Activated naive CD4-positive, alpha-beta T cell treated with anti-CD3 and anti-CD28 coated beads for 36 hours (primary cell): ENCODE results near the gene ST8SIA1. TPM values are rescaled to one million over a fixed set of nuclear protein-coding genes. Genes with fewer than 3 reads are reported as not detected.
A peak's percentile ranks its signal among the peaks of the same experiment; 100 is the strongest.

Source experiments
- CTCF ChIA-PET: fragments of 350-600 bp; sonication (Branson Sonifier 250); formaldehyde crosslinking; loops from one replicate; lab custom pipeline; 2021; ENCODE audit warnings: antibody characterized with exemption; lab: Charles Lee
- DNase-seq: peaks from one replicate; pipeline ENCODE4 v3.0.0-alpha.2; 2020
- H3K27ac Mint-ChIP-seq: one replicate; pipeline ENCODE4 v1.8.0; 2021; ENCODE audit warnings: mild to moderate bottlenecking, mixed read lengths
- H3K27me3 Mint-ChIP-seq: one replicate; pipeline ENCODE4 v1.8.0; 2021; ENCODE audit warnings: low read depth, mixed read lengths
- H3K36me3 Mint-ChIP-seq: one replicate; pipeline ENCODE4 v1.8.0; 2021; ENCODE audit warnings: low read depth, mixed read lengths
- H3K4me1 Mint-ChIP-seq: one replicate; pipeline ENCODE4 v1.8.0; 2021; ENCODE audit warnings: low read depth, mixed read lengths
- H3K4me3 Mint-ChIP-seq: one replicate; pipeline ENCODE4 v1.8.0; 2021; ENCODE audit warnings: mild to moderate bottlenecking, moderate library complexity, mixed read lengths
- H3K9me3 Mint-ChIP-seq: one replicate; pipeline ENCODE4 v1.8.0; 2021; ENCODE audit warnings: mixed read lengths
- intact Hi-C: fragments of 100-400 bp; cut with micrococcal nuclease; formaldehyde crosslinking; loops from one replicate; pipeline ENCODE4 v1.15.1; 2023
- total RNA-seq, 2 experiments: library from RNA; stranded (reverse); gene quantifications; one replicate each; pipeline ENCODE4 v1.2.3, GENCODE V29; 2021

Gene ST8SIA1
- total RNA-seq, 2 experiments from 2014 or later, result 0.84 to 1.7 TPM

DNA sequence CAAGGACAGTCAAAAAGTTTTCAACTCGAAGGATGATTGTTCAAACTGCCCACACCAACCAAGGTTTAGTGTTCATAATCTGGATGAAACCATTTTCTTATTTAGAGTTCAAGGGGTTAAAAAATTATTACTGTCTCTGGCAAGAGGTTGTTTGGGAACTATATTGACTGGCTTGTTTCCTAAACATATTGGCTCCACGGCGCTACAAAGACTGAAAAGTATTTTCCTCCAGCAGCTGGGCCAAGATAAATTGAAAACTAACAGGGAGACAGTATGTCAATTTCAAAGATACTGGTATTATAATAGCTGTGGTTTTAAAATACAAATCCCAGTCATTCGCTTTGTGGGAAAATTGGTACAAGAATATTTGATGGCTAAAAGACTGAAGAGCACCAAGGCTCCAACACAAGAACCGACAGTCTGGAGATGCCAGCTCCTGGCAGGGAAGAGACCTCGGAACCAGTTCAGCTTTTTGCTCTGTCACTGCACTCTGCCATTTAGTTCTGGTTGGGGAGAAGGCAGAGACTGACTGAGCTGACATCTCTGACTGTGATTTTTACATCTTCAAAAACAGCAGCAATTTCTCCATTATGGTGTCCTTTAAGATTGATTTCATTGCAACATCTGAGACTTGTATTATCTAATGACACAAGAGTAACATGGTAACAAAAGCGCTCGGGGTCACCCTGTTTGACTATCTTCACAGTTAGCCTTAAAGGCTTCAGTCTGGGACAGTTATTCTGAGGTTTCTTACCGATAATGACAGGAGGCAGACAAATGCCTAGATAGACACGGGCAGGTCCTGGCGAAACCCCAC is 62.0 kb downstream of the ST8SIA1 start:
- peaks cover 7% of the 10 kb centered on the region for H3K4me1 Mint-ChIP-seq
- DNase-seq, result no peak
- intact Hi-C loops, result no loop called here
- no peak overlapping the region for H3K27ac Mint-ChIP-seq
- no peaks in the 10 kb centered on the region for H3K27me3 Mint-ChIP-seq
- H3K4me3 Mint-ChIP-seq, result no peak overlapping the region
- CTCF ChIA-PET, result interaction anchor here (0.6 kb wide), 1 partner anchor 17 kb away, joined by 7 read pairs; no protein-coding TSS in a partner anchor
- no peaks in the 10 kb centered on the region for H3K9me3 Mint-ChIP-seq
- no peaks in the 10 kb centered on the region for H3K36me3 Mint-ChIP-seq

DNA sequence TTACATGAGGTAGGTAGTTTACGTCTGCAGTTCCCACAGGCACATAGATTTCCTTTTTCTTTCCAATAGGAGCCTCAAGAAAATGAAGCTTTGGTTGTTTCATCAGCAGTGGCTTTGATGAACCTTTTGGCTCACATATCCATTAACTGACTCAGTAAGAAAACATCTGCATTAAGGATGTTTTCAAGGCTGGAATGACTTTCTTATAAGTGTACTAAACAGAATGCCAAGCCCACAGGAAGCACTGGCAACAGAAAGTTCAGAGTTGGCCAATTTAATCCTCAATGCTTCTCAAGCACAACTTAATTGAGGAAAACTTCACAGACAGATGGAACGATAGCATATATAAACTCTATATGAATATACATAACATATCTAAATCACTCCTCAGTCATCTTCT is 63.5 kb downstream of the ST8SIA1 start:
- no peak for DNase-seq
- intact Hi-C loops, result no loop called here
- no peaks in the 10 kb centered on the region for H3K27me3 Mint-ChIP-seq
- no peaks in the 10 kb centered on the region for H3K9me3 Mint-ChIP-seq
- H3K4me1 Mint-ChIP-seq, result peaks cover 7% of the 10 kb centered on the region
- H3K27ac Mint-ChIP-seq, result no peak overlapping the region
- H3K4me3 Mint-ChIP-seq, result no peak overlapping the region
- H3K36me3 Mint-ChIP-seq, result no peaks in the 10 kb centered on the region
- CTCF ChIA-PET, result no interaction called here

DNA sequence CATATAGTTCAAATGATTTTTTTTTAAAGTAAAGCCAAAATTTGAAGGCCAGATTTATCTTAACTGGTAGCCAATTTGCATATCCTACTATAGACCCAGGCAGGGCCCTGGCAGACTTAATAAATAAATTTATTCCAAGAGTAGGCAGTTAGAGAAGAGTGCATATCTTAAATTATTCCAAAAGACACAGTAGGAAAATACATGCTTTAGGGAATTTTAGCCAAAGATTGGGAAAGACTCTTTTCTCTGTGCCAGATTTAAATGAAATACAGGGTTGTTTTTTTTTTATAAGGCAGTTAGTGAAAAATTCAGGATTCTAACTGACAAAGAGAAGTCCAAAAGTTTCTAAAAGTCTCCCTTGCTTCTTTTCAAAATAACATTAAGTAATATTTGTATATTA is 65.5 kb downstream of the ST8SIA1 start:
- peaks cover 7% of the 10 kb centered on the region for H3K4me1 Mint-ChIP-seq
- no peak overlapping the region for H3K4me3 Mint-ChIP-seq
- H3K27ac Mint-ChIP-seq, result no peak overlapping the region
- intact Hi-C loops, result loop anchor here (5.0 kb wide), 1 partner anchor 167 kb away; no protein-coding TSS in a partner anchor
- H3K9me3 Mint-ChIP-seq, result no peaks in the 10 kb centered on the region
- CTCF ChIA-PET, result no interaction called here
- DNase-seq, result no peak
- H3K27me3 Mint-ChIP-seq, result no peaks in the 10 kb centered on the region
- H3K36me3 Mint-ChIP-seq, result no peaks in the 10 kb centered on the region

DNA sequence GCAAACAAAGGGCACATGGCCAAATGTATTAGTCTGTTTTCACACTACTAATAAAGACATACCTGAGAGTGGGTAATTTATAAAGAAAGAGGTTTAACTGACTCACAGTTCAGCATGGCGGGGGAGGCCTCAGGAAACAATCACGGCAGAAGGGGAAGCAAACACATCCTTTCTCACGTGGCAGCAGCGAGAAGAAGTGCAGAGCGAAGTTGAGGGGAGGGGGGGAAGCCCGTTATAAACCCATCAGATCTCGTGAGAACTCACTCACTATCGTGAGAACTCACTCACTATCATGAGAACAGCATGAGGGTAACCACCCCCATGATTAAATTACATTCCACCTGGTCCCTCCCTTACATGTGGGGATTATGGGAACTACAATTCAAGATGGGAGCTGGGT is 66.1 kb downstream of the ST8SIA1 start:
- no peaks in the 10 kb centered on the region for H3K9me3 Mint-ChIP-seq
- H3K27ac Mint-ChIP-seq, result no peak overlapping the region
- intact Hi-C loops, result loop anchor here (5.0 kb wide), 1 partner anchor 166 kb away; no protein-coding TSS in a partner anchor
- no peaks in the 10 kb centered on the region for H3K27me3 Mint-ChIP-seq
- peaks cover 7% of the 10 kb centered on the region for H3K4me1 Mint-ChIP-seq
- CTCF ChIA-PET, result interaction anchor here (0.6 kb wide), 1 partner anchor 147 kb away, joined by 3 read pairs; no protein-coding TSS in a partner anchor
- H3K4me3 Mint-ChIP-seq, result no peak overlapping the region
- peak; percentile 36 for DNase-seq
- H3K36me3 Mint-ChIP-seq, result no peaks in the 10 kb centered on the region

DNA sequence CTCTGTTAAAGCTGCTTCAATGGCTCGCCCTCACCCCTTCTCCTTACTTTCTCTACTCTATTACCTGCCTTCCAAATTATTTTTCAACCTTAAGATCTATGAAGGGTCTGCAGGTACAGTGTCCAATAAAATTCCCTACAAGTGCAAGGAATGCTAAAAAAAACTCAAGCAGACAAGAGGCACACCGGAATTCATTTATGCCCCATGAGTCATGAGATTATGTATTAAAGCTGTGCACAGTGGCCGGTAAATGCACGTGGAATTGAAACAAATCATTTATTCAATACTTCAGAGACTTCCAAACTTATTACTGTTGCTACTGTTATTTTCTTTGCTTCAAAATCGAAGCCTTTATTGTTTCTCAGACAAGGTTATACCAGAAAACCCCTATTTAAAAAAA is 68.4 kb downstream of the ST8SIA1 start:
- intact Hi-C loops, result loop anchor here (5.0 kb wide), 1 partner anchor 164 kb away; no protein-coding TSS in a partner anchor
- no peak overlapping the region for H3K4me3 Mint-ChIP-seq
- H3K27ac Mint-ChIP-seq, result no peak overlapping the region
- CTCF ChIA-PET, result interaction anchor here (0.7 kb wide), 1 partner anchor 137 kb away, joined by 4 read pairs; no protein-coding TSS in a partner anchor
- H3K4me1 Mint-ChIP-seq, result peaks cover 7% of the 10 kb centered on the region
- no peaks in the 10 kb centered on the region for H3K27me3 Mint-ChIP-seq
- no peaks in the 10 kb centered on the region for H3K36me3 Mint-ChIP-seq
- no peak for DNase-seq
- H3K9me3 Mint-ChIP-seq, result no peaks in the 10 kb centered on the region

DNA sequence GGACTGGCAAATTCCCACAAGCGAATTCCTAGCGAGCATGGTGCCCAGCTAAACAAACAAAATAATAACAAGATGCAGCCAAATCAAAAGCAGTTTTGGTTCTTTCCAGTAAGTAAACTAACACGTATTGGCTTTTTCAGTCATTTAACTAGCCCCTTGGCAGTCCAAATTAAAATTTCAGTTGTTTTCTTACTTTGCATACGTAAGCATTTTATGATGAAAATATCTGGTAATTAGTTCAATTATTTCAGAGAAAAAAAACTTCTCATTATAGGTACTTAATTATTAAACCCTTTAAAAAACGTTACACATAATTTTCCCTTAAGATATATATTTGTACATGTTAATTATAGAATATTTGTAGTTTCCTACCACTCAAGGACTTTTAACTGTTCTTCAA is 70.1 kb downstream of the ST8SIA1 start:
- Mint-ChIP-seq H3K4me1 (peaks cover 7% of the 10 kb centered on the region), H3K27ac (no peak overlapping the region), H3K9me3 (no peaks in the 10 kb centered on the region), H3K27me3 (no peaks in the 10 kb centered on the region), H3K4me3 (no peak overlapping the region), H3K36me3 (no peaks in the 10 kb centered on the region)
- intact Hi-C loops, result no loop called here
- CTCF ChIA-PET, result no interaction called here
- DNase-seq, result no peak

DNA sequence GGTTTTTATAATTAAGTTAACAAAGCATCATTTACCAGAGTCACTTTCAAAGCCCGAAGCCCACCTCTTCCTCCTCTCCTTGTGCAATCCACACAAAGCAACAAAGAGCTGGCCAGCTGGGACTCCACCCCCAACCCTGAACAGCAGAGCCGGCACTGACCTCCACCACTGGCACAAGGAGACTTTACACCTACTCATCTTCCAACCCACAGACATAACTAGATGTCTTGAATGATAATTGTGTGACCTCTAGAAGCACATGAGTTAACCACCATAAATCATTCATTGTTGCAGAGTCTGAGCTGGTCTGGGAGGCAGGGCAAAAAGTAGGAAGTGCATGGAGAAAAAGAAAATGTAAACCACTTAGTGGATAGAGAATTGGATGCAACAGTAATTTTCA is 72.2 kb downstream of the ST8SIA1 start:
- CTCF ChIA-PET, result no interaction called here
- intact Hi-C loops, result no loop called here
- Mint-ChIP-seq H3K9me3 (no peaks in the 10 kb centered on the region), H3K27ac (no peak overlapping the region), H3K27me3 (no peaks in the 10 kb centered on the region), H3K36me3 (no peaks in the 10 kb centered on the region), H3K4me3 (no peak overlapping the region), H3K4me1 (no peaks in the 10 kb centered on the region)
- DNase-seq, result no peak

DNA sequence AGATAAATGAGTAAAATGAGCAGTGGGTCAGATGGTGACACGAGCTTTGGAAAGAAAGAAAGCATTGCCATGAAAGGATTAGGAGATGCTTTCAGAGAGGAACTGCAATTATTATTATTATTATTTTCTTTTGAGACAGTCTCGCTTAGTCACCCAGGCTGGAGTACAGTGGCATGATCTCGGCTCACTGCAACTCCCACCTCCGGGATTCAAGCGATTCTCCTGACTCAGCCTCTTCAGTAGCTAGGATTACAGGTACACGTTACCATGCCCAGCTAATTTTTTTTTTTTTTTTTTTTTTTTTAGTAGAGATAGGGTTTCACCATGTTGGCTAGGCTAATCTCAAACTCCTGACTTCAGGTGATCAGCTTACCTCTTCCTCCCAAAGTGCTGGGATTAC is 77.4 kb downstream of the ST8SIA1 start:
- DNase-seq, result no peak
- no peak overlapping the region for H3K27ac Mint-ChIP-seq
- intact Hi-C loops, result no loop called here
- H3K36me3 Mint-ChIP-seq, result no peaks in the 10 kb centered on the region
- CTCF ChIA-PET, result interaction anchor here (0.6 kb wide), 1 partner anchor 356 kb away, joined by 3 read pairs; no protein-coding TSS in a partner anchor
- H3K9me3 Mint-ChIP-seq, result no peaks in the 10 kb centered on the region
- H3K27me3 Mint-ChIP-seq, result no peaks in the 10 kb centered on the region
- no peaks in the 10 kb centered on the region for H3K4me1 Mint-ChIP-seq
- no peak overlapping the region for H3K4me3 Mint-ChIP-seq

DNA sequence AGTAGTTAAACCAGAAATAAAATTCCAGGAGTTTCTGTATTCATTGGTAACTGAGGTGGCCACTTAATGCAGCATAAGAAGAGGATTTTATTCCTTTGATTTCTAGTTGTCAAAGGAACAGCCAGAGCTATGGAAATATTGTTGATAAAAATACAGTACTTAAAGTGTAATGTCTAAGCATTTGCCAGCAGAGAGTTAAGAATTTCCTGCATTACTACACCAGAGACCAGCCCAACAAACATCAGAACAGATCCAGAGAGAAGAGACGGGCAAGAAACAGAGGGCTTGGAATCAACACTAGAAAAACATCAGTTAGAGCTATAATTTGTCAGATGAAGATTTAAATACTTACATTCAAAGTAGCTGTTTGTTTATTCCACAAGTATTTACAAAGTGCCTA is 77.9 kb downstream of the ST8SIA1 start:
- Mint-ChIP-seq H3K36me3 (no peaks in the 10 kb centered on the region), H3K27ac (no peak overlapping the region), H3K9me3 (no peaks in the 10 kb centered on the region), H3K27me3 (no peaks in the 10 kb centered on the region), H3K4me3 (no peak overlapping the region), H3K4me1 (no peaks in the 10 kb centered on the region)
- DNase-seq, result no peak
- intact Hi-C loops, result no loop called here
- CTCF ChIA-PET, result interaction anchor here (0.6 to 0.7 kb wide), 2 partner anchors 356 to 384 kb away, joined by 3 read pairs; no protein-coding TSS in a partner anchor

DNA sequence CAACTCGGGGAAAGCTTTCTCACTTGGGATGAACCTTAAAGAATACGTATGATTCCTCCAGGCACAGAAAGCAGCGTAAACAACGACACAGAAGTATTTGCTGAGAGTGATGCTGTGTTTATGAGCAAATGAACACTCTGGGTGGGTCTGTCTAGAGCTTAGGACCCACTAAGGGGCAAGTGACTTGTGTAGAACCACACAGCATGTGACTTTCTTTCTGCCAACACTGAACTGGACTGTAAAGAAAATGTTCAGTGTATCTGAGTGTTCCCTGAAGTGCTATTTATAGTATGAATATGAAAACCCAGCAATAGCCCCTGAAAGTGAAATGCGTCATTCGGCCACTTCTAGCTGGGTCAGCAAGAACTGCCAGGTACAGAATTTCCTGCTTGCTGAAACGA is 78.5 kb downstream of the ST8SIA1 start:
- no peaks in the 10 kb centered on the region for H3K9me3 Mint-ChIP-seq
- CTCF ChIA-PET, result interaction anchor here (0.7 to 0.9 kb wide), 3 partner anchors 11 to 384 kb away, joined by 3 to 7 read pairs (median 3); no protein-coding TSS in a partner anchor
- no peaks in the 10 kb centered on the region for H3K27me3 Mint-ChIP-seq
- no peaks in the 10 kb centered on the region for H3K36me3 Mint-ChIP-seq
- no peak for DNase-seq
- H3K27ac Mint-ChIP-seq, result no peak overlapping the region
- intact Hi-C loops, result no loop called here
- H3K4me3 Mint-ChIP-seq, result no peak overlapping the region
- H3K4me1 Mint-ChIP-seq, result peaks cover 4% of the 10 kb centered on the region

DNA sequence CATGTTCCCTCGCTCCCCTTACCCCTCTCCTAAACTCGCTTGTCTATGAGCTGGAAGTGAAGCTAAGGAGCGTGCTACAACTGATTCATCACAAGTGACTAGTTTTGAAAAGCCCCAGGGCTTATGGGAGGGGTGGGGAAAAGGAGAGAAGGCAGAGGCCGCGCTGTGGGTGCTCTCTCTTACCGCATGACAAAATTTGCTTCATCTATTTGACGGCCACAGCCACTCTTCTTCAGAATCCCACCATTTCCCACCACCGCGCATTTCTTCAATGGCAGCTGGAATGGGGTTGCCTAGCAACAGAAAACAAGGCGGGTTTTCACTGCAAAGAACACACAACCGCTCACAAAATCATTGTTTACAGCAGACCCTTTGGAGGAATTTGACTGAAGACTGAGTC is 79.4 kb downstream of the ST8SIA1 start:
- H3K4me3 Mint-ChIP-seq, result no peak overlapping the region
- no peak overlapping the region for H3K27ac Mint-ChIP-seq
- H3K4me1 Mint-ChIP-seq, result peaks cover 7% of the 10 kb centered on the region
- no peaks in the 10 kb centered on the region for H3K27me3 Mint-ChIP-seq
- intact Hi-C loops, result no loop called here
- CTCF ChIA-PET, result interaction anchor here (0.9 kb wide), 1 partner anchor 10 kb away, joined by 3 read pairs; no protein-coding TSS in a partner anchor
- no peak for DNase-seq
- no peaks in the 10 kb centered on the region for H3K9me3 Mint-ChIP-seq
- no peaks in the 10 kb centered on the region for H3K36me3 Mint-ChIP-seq

DNA sequence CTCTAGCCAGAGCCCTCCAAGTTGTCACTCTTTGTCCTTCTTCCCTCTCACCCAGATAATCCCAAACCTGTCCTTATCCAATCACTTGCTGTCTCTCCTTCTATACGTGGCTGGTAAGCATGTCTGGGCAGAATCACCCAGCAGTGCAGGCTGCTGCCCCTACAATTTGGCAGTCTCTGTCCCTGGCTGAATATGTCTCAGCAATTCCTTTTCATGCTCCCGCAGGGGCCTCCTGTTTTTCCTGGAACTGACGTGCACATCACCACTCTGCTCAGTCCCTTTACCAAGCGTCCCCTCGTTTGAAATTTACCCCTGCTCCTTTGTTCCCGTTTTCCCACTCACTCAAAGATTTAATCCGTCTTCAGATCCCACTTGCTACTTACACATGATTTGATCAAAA is 80.0 kb downstream of the ST8SIA1 start:
- Mint-ChIP-seq H3K27me3 (no peaks in the 10 kb centered on the region), H3K36me3 (no peaks in the 10 kb centered on the region), H3K4me3 (no peak overlapping the region), H3K4me1 (peaks cover 7% of the 10 kb centered on the region), H3K27ac (no peak overlapping the region), H3K9me3 (no peaks in the 10 kb centered on the region)
- CTCF ChIA-PET, result no interaction called here
- no peak for DNase-seq
- intact Hi-C loops, result no loop called here

DNA sequence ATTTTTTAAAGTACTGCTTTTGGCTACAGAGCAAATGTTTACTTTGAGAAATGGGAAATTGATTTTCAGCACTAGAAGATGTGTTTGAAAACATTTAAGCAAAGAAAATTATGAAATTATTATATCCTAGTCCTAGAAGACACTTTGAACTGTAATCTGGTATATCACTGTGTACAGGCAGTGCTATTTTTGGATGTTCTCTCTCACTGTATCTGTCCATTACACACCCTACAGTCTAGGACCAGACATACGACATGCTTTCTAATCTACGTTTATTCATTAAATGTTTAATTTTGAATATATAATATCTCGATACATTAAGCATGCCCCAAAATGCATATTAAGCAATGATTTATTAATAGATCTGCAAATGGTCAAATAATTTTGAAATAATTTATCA is 82.5 kb downstream of the ST8SIA1 start:
- peaks cover 7% of the 10 kb centered on the region for H3K4me1 Mint-ChIP-seq
- no peak for DNase-seq
- H3K4me3 Mint-ChIP-seq, result no peak overlapping the region
- intact Hi-C loops, result no loop called here
- H3K36me3 Mint-ChIP-seq, result no peaks in the 10 kb centered on the region
- no peaks in the 10 kb centered on the region for H3K9me3 Mint-ChIP-seq
- no peak overlapping the region for H3K27ac Mint-ChIP-seq
- CTCF ChIA-PET, result no interaction called here
- no peaks in the 10 kb centered on the region for H3K27me3 Mint-ChIP-seq
